Aorta (tissue), 5 donors: Measurements from ENCODE around the gene OMA1. TPM values are rescaled to one million over a fixed set of nuclear protein-coding genes. Genes with fewer than 3 reads are reported as not detected.
A peak's percentile ranks its signal among the peaks of the same experiment; 100 is the strongest.

Experiments used
- ATAC-seq: fragments of 200-7000 bp; cut with Tn5 transposase; one replicate; pipeline ENCODE4 v1.9.1; 2022; ENCODE audit warnings: moderate library complexity; ENCODE audit not compliant: low FRiP score
- DNase-seq, 2 donors: peaks; one replicate each; pipeline ENCODE4 v3.0.0-alpha.2; 2020
- H3K27ac ChIP-seq, 2 donors: one replicate each; pipeline ENCODE4 v1.5.1; 2013; ENCODE audit warnings: low read length in 2 of 2, mild to moderate bottlenecking in 2 of 2, moderate library complexity in 2 of 2, control low read depth in 1 of 2, inconsistent platforms in 1 of 2, low read depth in 1 of 2
- H3K27me3 ChIP-seq, 2 donors: one replicate each; pipeline ENCODE4 v1.6.1; 2013; ENCODE audit warnings: control low read depth in 1 of 2, low read length in 1 of 2, mild to moderate bottlenecking in 1 of 2, moderate library complexity in 1 of 2; ENCODE audit not compliant: insufficient read depth in 2 of 2, control insufficient read depth in 1 of 2
- H3K36me3 ChIP-seq, 2 donors: one replicate each; pipeline ENCODE4 v1.6.1; 2013; ENCODE audit warnings: control low read depth in 1 of 2, low read length in 1 of 2, mild to moderate bottlenecking in 1 of 2; ENCODE audit not compliant: insufficient read depth in 2 of 2, control insufficient read depth in 1 of 2
- H3K4me1 ChIP-seq, 2 donors: one replicate each; pipeline ENCODE4 v1.6.1; 2013; ENCODE audit warnings: low read length in 2 of 2, control low read depth in 1 of 2, mild to moderate bottlenecking in 1 of 2, moderate library complexity in 1 of 2; ENCODE audit not compliant: insufficient read depth in 2 of 2, control insufficient read depth in 1 of 2
- H3K4me3 ChIP-seq, 2 donors: one replicate each; pipeline ENCODE4 v1.5.1; 2013; ENCODE audit warnings: low read length in 2 of 2, control low read depth in 1 of 2, mild to moderate bottlenecking in 1 of 2
- H3K9me3 ChIP-seq: one replicate; pipeline ENCODE4 v1.6.1; 2013; ENCODE audit warnings: mild to moderate bottlenecking, low read length; ENCODE audit not compliant: control insufficient read depth
- WGBS, 2 donors: extraction: QIAGEN DNeasy Blood & Tissue Kit; methylation state at CpG; one replicate each; pipeline ENCODE4 v1.1.7; 2013; 5-methylcytosine and 5-hydroxymethylcytosine counted together
- intact Hi-C, 2 donors: fragments of 100-400 bp; cut with DNase I; formaldehyde crosslinking; loops; one replicate each; pipeline versions ENCODE4 v1.14.2 to v1.15.0; 2022
- long read RNA-seq, 2 donors: library from polyadenylated mRNA; unstranded; transcript quantifications; one replicate each; pipeline ENCODE4 v2.0.0, GENCODE V29; 2020 to 2021
- polyA plus RNA-seq, 2 donors: library from polyadenylated mRNA; stranded (reverse); fragments of 200-250 nt; gene quantifications; one replicate each; pipeline ENCODE4 v1.2.3, GENCODE V29; 2013
- total RNA-seq, 2 donors: library from RNA; stranded (reverse); fragmentation: NEBNext Ultra II Directional; extraction: Animal tissue kit (Norgen Biotek cat#: 25700); gene quantifications; one replicate each; pipeline ENCODE4 v1.2.1, GENCODE V29; 2021
- donor health status: healthy with polysubstance abuse.
- donor health status: Bipolar disorder and iron deficiency.
- donor health status: DM: no; HTN: no; CAD: no.
- donor health status: DM: no; HTN: no; CAD: no.
- donor health status: DM: yes; HTN: yes; CAD: no.

Gene OMA1
- total RNA-seq (10 to 100 TPM; 15.4 to 22.0 TPM), polyA plus RNA-seq (1 to 10 TPM; 2.5 to 5.8 TPM)
- long read RNA-seq, donor 1, partial matches to known transcripts: 0 of 8 reads
- long read RNA-seq, donor 1, other reads (novel, unspliced or antisense): 8 of 8 reads
- long read RNA-seq, donor 2, partial matches to known transcripts: 0 of 7 reads
- long read RNA-seq, donor 2, other reads (novel, unspliced or antisense): 7 of 7 reads

- no peaks in the 10 kb centered on the region for H3K9me3 ChIP-seq
- peak within 1 kb of the TSS; percentile 55 to 89 for H3K4me3 ChIP-seq
- no peaks in the 10 kb centered on the region for H3K36me3 ChIP-seq
- peak within 1 kb of the TSS; percentile 87 to 94 for H3K27ac ChIP-seq
- no peaks in the 10 kb centered on the region for H3K27me3 ChIP-seq
- intact Hi-C loops: loop anchor here (2.0 to 10.0 kb wide), 5 partner anchors 30 to 108 kb away; no protein-coding TSS in a partner anchor
- WGBS, 2 donors: 0 to 1% methylated on average over 43 to 46 of the region's 46 CpGs
- peak; percentile 99 for DNase-seq
- H3K4me1 ChIP-seq: peaks cover 0 to 2% of the 10 kb centered on the region in 2 donors
- peak; percentile 99 for ATAC-seq
Measured at GRCh38 chr1:58546520-58547308, at the start of gene OMA1. Gene OMA1 (minus strand): TSS chr1:58546726. CDS start chr1:58539294, 7,432 bp downstream.

- no peaks in the 10 kb centered on the region for H3K36me3 ChIP-seq
- H3K4me3 ChIP-seq: no peak overlapping the region
- no peak for DNase-seq
- intact Hi-C loops: no loop called here
- H3K4me1 ChIP-seq: peaks cover 6 to 12% of the 10 kb centered on the region in 2 donors
- no peak overlapping the region for H3K27ac ChIP-seq
- 78 to 91% methylated on average over 1 of the region's 1 CpG for WGBS, 2 donors
- H3K9me3 ChIP-seq: no peaks in the 10 kb centered on the region
- ATAC-seq: no peak
- no peaks in the 10 kb centered on the region for H3K27me3 ChIP-seq
Measured at GRCh38 chr1:58594546-58594945, 48.0 kb upstream of the OMA1 start.

- Histone ChIP-seq H3K4me1 (peaks cover 6 to 12% of the 10 kb centered on the region in 2 donors), H3K27me3 (no peaks in the 10 kb centered on the region), H3K9me3 (no peaks in the 10 kb centered on the region), H3K4me3 (no peak overlapping the region), H3K36me3 (no peaks in the 10 kb centered on the region), H3K27ac (peak overlapping the region; percentile 49 to 84)
- ATAC-seq (peak; percentile 91), DNase-seq (peak; percentile 90 to 92)
- intact Hi-C loops: loop anchor here (2.0 kb wide), 2 partner anchors 26 to 60 kb away; no protein-coding TSS in a partner anchor
- 5 to 11% methylated on average over 5 of the region's 5 CpGs for WGBS, 2 donors
Measured at GRCh38 chr1:58592522-58593134, 46.1 kb upstream of the OMA1 start.

GRCh38 chr1:58591806-58592205 lies 45.3 kb upstream of the OMA1 start:
- no peak for DNase-seq
- 53 to 63% methylated on average over 1 of the region's 1 CpG for WGBS, 2 donors
- intact Hi-C loops: loop anchor here (2.0 kb wide), 2 partner anchors 27 to 61 kb away; no protein-coding TSS in a partner anchor

GRCh38 chr1:58590019-58590418 lies 43.5 kb upstream of the OMA1 start:
- no peaks in the 10 kb centered on the region for H3K36me3 ChIP-seq
- no peaks in the 10 kb centered on the region for H3K9me3 ChIP-seq
- ATAC-seq (no peak), DNase-seq (no peak)
- peaks cover 10 to 12% of the 10 kb centered on the region in 2 donors for H3K4me1 ChIP-seq
- H3K27me3 ChIP-seq: no peaks in the 10 kb centered on the region
- no peak overlapping the region for H3K4me3 ChIP-seq
- intact Hi-C loops: no loop called here
- H3K27ac ChIP-seq: no peak overlapping the region

More at GRCh38 chr1:58591806-58592205, 45.3 kb upstream of the OMA1 start:
- no peak overlapping the region for H3K4me3 ChIP-seq
- no peaks in the 10 kb centered on the region for H3K27me3 ChIP-seq
- H3K36me3 ChIP-seq: no peaks in the 10 kb centered on the region
- peaks cover 6 to 12% of the 10 kb centered on the region in 2 donors for H3K4me1 ChIP-seq
- no peaks in the 10 kb centered on the region for H3K9me3 ChIP-seq
- ATAC-seq: no peak
- peak overlapping the region; percentile 18 to 89 for H3K27ac ChIP-seq

GRCh38 chr1:58588396-58588795 lies 41.9 kb upstream of the OMA1 start:
- Histone ChIP-seq H3K9me3 (no peaks in the 10 kb centered on the region), H3K27me3 (no peaks in the 10 kb centered on the region), H3K4me1 (peaks cover 14 to 15% of the 10 kb centered on the region in 2 donors), H3K27ac (no peak overlapping the region), H3K36me3 (no peaks in the 10 kb centered on the region), H3K4me3 (no peak overlapping the region)
- 79 to 83% methylated on average over 5 of the region's 5 CpGs for WGBS, 2 donors
- intact Hi-C loops: loop anchor here in 1 of 2 donors (5.0 kb wide), 1 partner anchor 41 kb away; the partner anchor contains the start of gene OMA1
- no peak for ATAC-seq
- DNase-seq: no peak

- H3K4me1 ChIP-seq: peaks cover 15 to 17% of the 10 kb centered on the region in 2 donors
- H3K27me3 ChIP-seq: no peaks in the 10 kb centered on the region
- H3K4me3 ChIP-seq: no peak overlapping the region
- no peak for DNase-seq
- intact Hi-C loops: loop anchor here in 1 of 2 donors (5.0 kb wide), 1 partner anchor 40 kb away; the partner anchor contains the start of gene OMA1
- WGBS, 2 donors: 96 to 98% methylated on average over 2 of the region's 2 CpGs
- H3K27ac ChIP-seq: no peak overlapping the region
- ATAC-seq: no peak
- no peaks in the 10 kb centered on the region for H3K36me3 ChIP-seq
- H3K9me3 ChIP-seq: no peaks in the 10 kb centered on the region
Measured at GRCh38 chr1:58587667-58588066, 41.1 kb upstream of the OMA1 start.

- Histone ChIP-seq H3K9me3 (no peaks in the 10 kb centered on the region), H3K36me3 (no peaks in the 10 kb centered on the region), H3K4me3 (no peak overlapping the region), H3K4me1 (peaks cover 9% of the 10 kb centered on the region in 2 donors), H3K27me3 (no peaks in the 10 kb centered on the region), H3K27ac (no peak overlapping the region)
- ATAC-seq (no peak), DNase-seq (no peak)
- intact Hi-C loops: loop anchor here in 1 of 2 donors (5.0 kb wide), 1 partner anchor 39 kb away; the partner anchor contains the start of gene OMA1
- 91 to 92% methylated on average over 4 of the region's 4 CpGs for WGBS, 2 donors
Measured at GRCh38 chr1:58586271-58586670, 39.7 kb upstream of the OMA1 start.
